NCI-H524 treated with DMSO at 0.1 percent for 48 hours (cell line): Measurements from ENCODE around the gene UPF2.
A peak's percentile ranks its signal among the peaks of the same experiment; 100 is the strongest.
"Not testable (repeated sequence)": the region's sequence is repeated elsewhere in the genome, so short reads cannot be mapped to it uniquely, and the experiment has no call there.

Experiments used
- DNase-seq: peaks from one replicate; lab custom pipeline; 2025; lab: John Stamatoyannopoulos, UW

Gene UPF2

GRCh38 chr10:12042409-12042796, 206 bp downstream of the UPF2 start:
- DNase-seq, result no peak

- DNase-seq, result no peak
Observed at GRCh38 chr10:12041766-12042408, 722 bp downstream of the UPF2 start.

DNA sequence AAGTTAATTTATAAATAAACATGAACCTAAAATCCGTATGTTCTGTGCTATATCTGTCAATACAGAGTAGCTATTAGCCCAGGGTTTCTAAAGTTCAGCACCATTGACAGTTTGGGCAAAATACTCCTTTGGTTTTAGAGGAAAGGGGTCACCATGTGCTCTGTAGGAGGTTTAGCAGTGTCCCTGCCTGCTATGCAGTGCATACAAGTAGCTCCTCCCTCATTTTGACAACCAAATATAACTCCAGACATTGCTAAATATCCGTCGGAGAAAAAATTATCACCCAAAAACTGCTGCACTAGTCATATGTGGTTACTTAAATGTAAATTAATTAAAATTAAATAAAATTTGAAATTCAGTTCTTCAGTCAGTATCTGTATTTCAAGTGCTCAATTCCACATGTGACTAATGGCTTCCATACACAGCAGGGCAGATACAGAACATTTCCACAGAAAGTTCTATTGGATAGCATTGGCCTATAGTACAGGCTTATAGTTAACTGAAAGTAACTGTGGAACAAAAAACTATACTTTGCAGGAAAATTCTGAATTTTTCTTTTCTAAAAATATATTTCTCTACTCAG, 6.4 kb downstream of the UPF2 start:
- no peak for DNase-seq

- DNase-seq, result no peak
Observed at GRCh38 chr10:12031404-12031803, 11.2 kb downstream of the UPF2 start.

DNA sequence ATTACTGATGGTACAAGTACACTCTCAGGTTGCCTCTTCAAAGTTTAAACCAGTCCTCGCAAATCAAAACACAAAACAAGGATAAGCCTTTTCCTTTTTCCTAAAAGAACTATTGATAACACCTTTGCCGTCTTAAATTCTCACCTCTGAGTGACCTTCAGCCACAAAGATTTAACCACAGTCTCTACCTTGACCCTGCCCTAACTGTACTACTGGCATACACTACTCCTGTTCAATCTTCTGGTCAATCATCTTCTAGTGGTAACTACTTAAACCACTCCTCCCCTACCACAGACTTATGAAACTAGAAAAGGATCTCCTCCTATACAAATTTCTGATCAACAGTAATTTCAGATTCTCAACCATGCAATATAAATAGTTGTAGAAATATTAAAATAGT, 15.1 kb downstream of the UPF2 start:
- DNase-seq, result no peak

GRCh38 chr10:12025591-12025990, 17.0 kb downstream of the UPF2 start:
- DNase-seq, result no peak

- DNase-seq, result no peak
Observed at GRCh38 chr10:12022580-12023257, 19.9 kb downstream of the UPF2 start.

DNA sequence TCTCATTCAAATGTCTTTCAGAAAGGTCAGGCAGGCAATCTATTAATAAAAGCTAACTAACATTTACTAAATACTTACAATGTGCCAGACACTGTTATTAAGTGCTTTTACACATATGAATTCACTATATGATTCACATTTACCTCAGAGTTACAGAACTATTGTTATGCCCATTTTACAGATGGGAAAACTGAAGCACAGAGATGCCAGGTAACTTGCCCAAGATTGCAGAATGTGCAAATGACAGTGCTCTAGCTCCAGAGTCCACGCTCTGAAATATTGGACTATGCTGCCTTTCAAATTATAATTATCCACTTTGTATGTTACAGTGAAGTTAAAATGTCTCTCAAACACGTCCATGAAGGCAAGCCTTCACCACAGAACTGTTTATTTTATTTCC, 22.0 kb downstream of the UPF2 start:
- DNase-seq, result no peak

DNA sequence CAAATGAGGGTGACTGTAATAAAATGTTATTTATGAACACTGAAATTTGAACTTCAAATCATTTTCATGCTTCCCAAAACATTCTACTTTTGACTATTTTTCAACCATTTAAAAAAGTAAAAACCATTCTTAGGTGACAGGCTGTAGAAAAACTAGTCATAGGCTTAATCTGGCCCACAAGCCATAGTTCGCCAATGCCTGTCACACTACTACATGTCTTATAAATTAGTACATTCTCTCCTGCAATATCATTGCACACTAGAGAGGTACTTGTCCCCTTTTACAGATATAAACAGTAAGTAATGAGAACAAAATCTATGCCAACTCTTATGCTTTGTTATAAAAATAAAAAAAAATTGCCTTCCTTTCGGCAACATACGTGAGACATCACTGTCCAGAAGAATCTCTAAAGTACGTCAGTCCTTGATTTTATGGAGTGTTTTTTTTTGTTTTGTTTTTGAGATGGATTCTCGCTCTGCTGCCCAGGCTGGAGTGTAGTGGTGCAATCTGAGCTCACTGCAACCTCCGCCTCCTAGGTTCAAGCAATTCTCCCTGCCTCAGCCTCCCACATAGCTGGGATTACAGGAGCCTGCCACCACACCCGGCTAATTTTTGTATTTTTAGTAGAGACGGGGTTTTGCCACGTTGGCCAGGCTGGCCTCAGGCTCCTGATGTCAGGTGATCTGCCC, 23.2 kb downstream of the UPF2 start:
- no peak for DNase-seq

GRCh38 chr10:12018438-12019282, 23.9 kb downstream of the UPF2 start:
- no peak for DNase-seq

DNA sequence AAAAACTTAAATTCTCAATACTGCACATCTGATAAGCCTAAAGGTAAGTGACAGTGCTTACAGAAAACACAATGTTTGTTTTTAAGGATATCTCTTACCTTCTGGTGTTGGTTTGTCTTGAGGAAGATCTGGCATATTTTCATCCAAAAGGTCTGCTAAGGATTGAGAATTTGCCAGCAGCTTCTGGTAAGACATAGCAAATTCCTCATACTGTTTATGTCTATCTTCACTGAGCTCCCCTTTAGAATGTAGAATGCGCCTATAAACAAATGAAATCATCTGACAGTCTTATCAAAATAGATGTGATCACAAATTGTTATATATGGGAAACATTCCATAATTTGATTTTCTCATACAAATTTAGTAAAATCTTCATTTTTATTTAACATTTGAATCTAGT, 28.7 kb downstream of the UPF2 start:
- DNase-seq, result no peak

- DNase-seq, result not testable (repeated sequence)
Observed at GRCh38 chr10:12013391-12013790, 29.2 kb downstream of the UPF2 start.

DNA sequence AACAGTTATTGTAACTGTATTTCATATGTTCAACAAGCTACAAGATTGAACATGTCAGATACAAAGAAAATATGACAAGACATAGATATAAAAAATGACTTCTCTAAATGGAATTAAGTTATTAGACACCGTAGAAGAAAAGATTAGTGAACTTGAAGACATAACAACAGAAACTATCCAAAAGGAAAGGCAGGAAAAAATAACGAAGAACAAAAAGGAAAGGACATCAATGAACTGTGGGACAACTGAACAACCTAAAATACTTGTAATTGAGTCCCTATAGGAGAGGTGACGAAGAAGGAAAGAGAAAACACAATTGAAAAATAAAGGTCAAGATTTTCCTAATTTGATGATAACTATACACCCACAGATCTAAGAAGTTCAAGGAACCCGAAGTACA, 32.3 kb downstream of the UPF2 start:
- no peak for DNase-seq

DNA sequence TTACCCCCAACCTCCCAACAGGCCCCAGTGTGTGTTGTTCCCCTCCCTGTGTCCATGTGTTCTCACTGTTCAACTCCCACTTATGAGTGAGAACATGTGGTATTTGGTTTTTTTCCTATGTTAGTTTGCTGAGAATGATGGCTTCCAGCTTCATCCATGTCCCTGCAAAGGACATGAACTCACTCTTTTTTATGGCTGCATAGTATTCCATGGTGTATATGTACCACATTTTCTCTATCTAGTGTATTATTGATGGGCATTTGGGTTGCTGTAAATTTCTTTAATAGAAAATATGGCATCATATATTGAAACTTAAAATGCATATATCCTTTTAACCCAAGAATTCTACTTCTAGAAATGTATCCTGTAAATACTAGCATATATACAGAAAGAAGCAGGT, 33.8 kb downstream of the UPF2 start:
- not testable (repeated sequence) for DNase-seq

DNA sequence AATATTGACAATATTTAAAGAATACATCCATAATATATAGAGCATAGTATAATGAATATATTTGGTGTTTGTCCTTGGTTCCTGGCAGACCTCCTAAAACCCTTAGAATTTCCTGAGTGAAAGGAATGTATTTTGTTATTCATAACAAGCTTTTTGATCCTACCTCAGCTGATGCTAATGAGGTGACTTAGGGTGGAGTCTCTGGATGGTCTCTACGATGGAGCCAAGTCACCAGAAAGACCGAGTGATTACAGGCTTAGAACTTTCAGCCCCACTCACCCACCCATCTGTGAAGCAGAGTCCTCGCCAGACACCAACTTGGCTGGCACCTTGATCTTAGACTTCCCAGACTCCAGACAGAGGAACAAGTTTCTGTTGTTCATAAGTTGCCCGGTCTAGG, 35.9 kb downstream of the UPF2 start:
- no peak for DNase-seq

- DNase-seq, result no peak
Observed at GRCh38 chr10:11993834-11994468, 48.7 kb downstream of the UPF2 start.

GRCh38 chr10:11988924-11989323, 53.7 kb downstream of the UPF2 start:
- DNase-seq, result no peak

DNA sequence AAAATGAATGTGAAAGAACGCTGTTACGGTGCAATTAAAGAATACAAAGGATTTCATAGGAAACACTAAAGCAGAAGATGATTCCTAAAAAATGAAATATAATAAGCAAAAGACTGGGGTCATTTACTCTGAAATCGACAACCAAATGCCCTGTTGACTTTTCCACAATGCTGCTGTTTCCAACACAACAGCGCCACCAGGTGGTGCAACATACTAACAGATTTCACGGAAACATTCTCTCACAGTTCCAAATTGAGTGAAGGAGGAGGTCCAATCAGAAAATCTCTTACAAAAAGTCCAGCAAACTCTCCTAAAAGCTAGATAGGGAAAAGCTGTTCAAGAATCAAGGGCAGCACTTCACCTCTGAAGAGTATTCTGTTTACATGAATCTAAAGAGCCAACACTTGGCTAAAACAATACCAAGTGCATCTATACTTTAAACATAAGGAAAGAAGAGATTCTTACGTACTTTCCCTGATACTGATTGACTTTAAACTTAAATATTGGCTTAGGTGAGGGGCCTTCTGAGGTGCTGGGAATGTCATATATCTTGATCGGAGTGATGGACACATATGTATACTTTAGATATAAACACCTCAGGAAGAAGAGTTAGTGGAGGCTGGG, 55.9 kb downstream of the UPF2 start:
- peak; percentile 0 for DNase-seq

GRCh38 chr10:11982253-11982652, 60.4 kb downstream of the UPF2 start:
- no peak for DNase-seq

DNA sequence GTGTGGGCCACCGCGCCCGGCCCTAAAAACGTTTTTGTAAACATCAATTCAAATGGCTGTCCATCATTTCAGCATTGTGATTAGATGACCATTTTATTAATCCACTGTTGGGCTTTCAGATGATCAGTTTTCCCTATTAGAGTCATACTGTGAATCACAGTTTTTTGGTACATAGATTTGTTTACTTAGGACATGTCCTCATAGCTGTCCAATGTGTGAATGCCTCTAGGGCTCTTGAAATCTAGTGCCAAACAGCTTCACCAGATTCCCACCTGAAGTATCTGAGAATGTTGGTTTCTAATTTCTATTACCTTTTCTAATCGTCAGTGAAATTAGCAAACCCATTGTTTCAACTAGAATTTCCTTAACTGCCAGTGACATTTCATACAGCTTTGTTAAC, 66.8 kb downstream of the UPF2 start:
- DNase-seq, result no peak

- not testable (repeated sequence) for DNase-seq
Observed at GRCh38 chr10:11972523-11972922, 70.1 kb downstream of the UPF2 start.
